HepG2 (cell line): ENCODE results near the gene IFNAR1. TPM values are rescaled to one million over a fixed set of nuclear protein-coding genes. Genes with fewer than 3 reads are reported as not detected.

Experiments
- ARID5B ChIP-seq: IDR thresholded peaks from 2 replicates; pipeline ENCODE4 v1.4.0; 2020; ENCODE audit warnings: mild to moderate bottlenecking, missing genetic modification reagents
- FLYWCH1 ChIP-seq: sonication (generic); formaldehyde crosslinking; IDR thresholded peaks from 2 replicates; pipeline ENCODE4 v1.8.1; 2023; ENCODE audit warnings: mild to moderate bottlenecking, missing genetic modification reagents
- SOX6 ChIP-seq, 2 experiments: fragments of 450-650 bp in 1 of 2; sonication (generic) in 1 of 2; formaldehyde crosslinking in 1 of 2; IDR thresholded peaks; 2 replicates each; pipeline versions ENCODE4 v1.4.0 to v1.6.1; 2017 to 2020; ENCODE audit warnings: antibody characterized with exemption in 1 of 2, mild to moderate bottlenecking in 1 of 2, missing genetic modification reagents in 1 of 2
- SP5 ChIP-seq: IDR thresholded peaks from 2 replicates; pipeline ENCODE4 v1.6.1; 2016; ENCODE audit warnings: low read depth, borderline replicate concordance
- TRIM22 ChIP-seq: fragments of 450-650 bp; IDR thresholded peaks from 2 replicates; pipeline ENCODE4 v1.6.1; 2017
- ZNF264 ChIP-seq: sonication (generic); formaldehyde crosslinking; IDR thresholded peaks from 2 replicates; pipeline ENCODE4 v1.4.0; 2020; ENCODE audit warnings: missing genetic modification reagents
- ZNF280D ChIP-seq: sonication (generic); formaldehyde crosslinking; IDR thresholded peaks from 2 replicates; pipeline ENCODE4 v1.5.1; 2020; ENCODE audit warnings: mild to moderate bottlenecking, missing genetic modification reagents
- ZNF574 ChIP-seq: sonication (generic); formaldehyde crosslinking; IDR thresholded peaks from 2 replicates; pipeline ENCODE4 v1.4.0; 2020; ENCODE audit warnings: missing genetic modification reagents
- ZNF761 ChIP-seq: sonication (generic); formaldehyde crosslinking; conservative IDR thresholded peaks from 2 replicates; pipeline ENCODE4 v1.4.0; 2020; ENCODE audit warnings: mild to moderate bottlenecking, missing genetic modification reagents
- ZSCAN30 ChIP-seq: sonication (generic); formaldehyde crosslinking; IDR thresholded peaks from 2 replicates; pipeline ENCODE4 v1.5.0; 2020; ENCODE audit warnings: mild to moderate bottlenecking, missing genetic modification reagents
- polyA plus RNA-seq, 8 experiments: library from polyadenylated mRNA; depleted of rRNA in 3 of 8; stranded (reverse) in 7 of 8; unstranded in 1 of 8; fragments of >200 nt; fragmentation: Illumina TruSeq in 4 of 8; extraction: Trizol in 4 of 8; gene quantifications; 2 replicates each; pipeline versions ENCODE4 v1.2.1 to v1.2.3, GENCODE V29; 2011 to 2016; ENCODE audit warnings: low read depth in 4 of 8, missing spikeins in 1 of 8, mixed read lengths in 1 of 8; ENCODE audit not compliant: insufficient read depth in 1 of 8
- total RNA-seq, 5 experiments: library from RNA; depleted of rRNA; stranded (reverse); fragments of >200 nt; fragmentation: Illumina TruSeq; extraction: Trizol; gene quantifications; 2 replicates each; pipeline ENCODE4 v1.2.3, GENCODE V29; 2016; ENCODE audit warnings: low read depth in 1 of 5

The IFNAR1 gene
- total and polyA plus RNA-seq, 2 of the 13 experiments (the other 11 are each of a cell fraction or from before 2014, with no cell fraction given) = 6.7 to 9.3 TPM

GRCh38 chr21:33383056-33383888 is 58.5 kb downstream of the IFNAR1 start (continued):
- TF ChIP-seq ZNF574 (CRISPR knock-in tag) (peak; percentile 49), SOX6 (IDR thresholded peaks at IDR 0.05) (no peak), SOX6 (CRISPR knock-in tag; IDR thresholded peaks at IDR 0.05) (peak; percentile 79; the same call in 1 of the 2 replicates), FLYWCH1 (no peak), SP5 (peak; percentile 41; the same call in 1 of the 2 replicates), TRIM22 (no peak), ZNF264 (CRISPR knock-in tag) (peak; percentile 42), ZNF761 (0 out of 2 replicates have a peak, but pooled peaks have one; percentile 67), ARID5B (peak; percentile 87), ZSCAN30 (CRISPR knock-in tag) (no peak), ZNF280D (CRISPR knock-in tag) (0 out of 2 replicates have a peak, but pooled peaks have one; percentile 42)
